Tibial nerve (tissue), 4 donors: ENCODE data around the gene GRIN3B. TPM values are rescaled to one million over a fixed set of nuclear protein-coding genes. Genes with fewer than 3 reads are reported as not detected.

Experiments used
- DNase-seq, 2 donors: peaks; one replicate each; pipeline ENCODE4 v3.0.0-alpha.2; 2019; ENCODE audit warnings: low spot score in 2 of 2
- H3K27ac ChIP-seq, 4 donors: fragments of 200-600 bp; sonication (generic) in 3 of 4; one replicate each; pipeline ENCODE4 v1.5.1; 2017 to 2019; ENCODE audit warnings: mild to moderate bottlenecking in 1 of 4
- H3K27me3 ChIP-seq, 2 donors: fragments of 200-600 bp; sonication (generic) in 1 of 2; one replicate each; pipeline versions ENCODE4 v1.5.1 to v1.6.0; 2017 to 2019
- H3K36me3 ChIP-seq, 3 donors: fragments of 200-600 bp; sonication (generic); one replicate each; pipeline ENCODE4 v1.5.1; 2018 to 2019
- H3K4me1 ChIP-seq, 4 donors: fragments of 200-600 bp; sonication (generic) in 3 of 4; one replicate each; pipeline ENCODE4 v1.5.1; 2017 to 2019
- H3K4me3 ChIP-seq, 4 donors: fragments of 200-600 bp; sonication (generic) in 3 of 4; one replicate each; pipeline ENCODE4 v1.5.1; 2017 to 2019; ENCODE audit warnings: mild to moderate bottlenecking in 1 of 4, moderate library complexity in 1 of 4
- H3K9me3 ChIP-seq, 4 donors: fragments of 200-600 bp; sonication (generic) in 3 of 4; one replicate each; pipeline ENCODE4 v1.5.1; 2017 to 2019
- CTCF ChIP-seq, 5 experiments: fragments of 200-600 bp in 3 of 5; fragments of 450-650 bp in 2 of 5; sonication (generic) in 3 of 5; IDR thresholded peaks; one replicate each; pipeline ENCODE4 v1.5.1; 2016 to 2019; ENCODE audit warnings: antibody characterized with exemption in 5 of 5, mild to moderate bottlenecking in 3 of 5, moderate library complexity in 2 of 5
- EP300 ChIP-seq, 2 donors: sonication (generic); formaldehyde crosslinking; IDR thresholded peaks; one replicate each; pipeline ENCODE4 v1.6.1; 2017; ENCODE audit warnings: antibody characterized with exemption in 2 of 2, mild to moderate bottlenecking in 1 of 2
- POLR2A ChIP-seq, 2 donors: fragments of 450-650 bp; IDR thresholded peaks; one replicate each; pipeline ENCODE4 v1.6.1; 2017; ENCODE audit warnings: antibody characterized with exemption in 2 of 2, mild to moderate bottlenecking in 2 of 2, moderate library complexity in 2 of 2
- WGBS, 2 donors: methylation state at CpG; one replicate each; pipeline ENCODE4 v1.1.5; 2018; 5-methylcytosine and 5-hydroxymethylcytosine counted together
- total RNA-seq, 4 donors: library from RNA; depleted of rRNA; stranded (reverse); fragments of >200 nt; gene quantifications; one replicate each; pipeline ENCODE4 v1.1.0, GENCODE V29; 2016

The GRIN3B gene
- total RNA-seq, 4 donors from 2014 or later = 2.4 TPM; not detected in 3

GRCh38 chr19:1050989-1051788 lies 51.0 kb downstream of the GRIN3B start:
- H3K27me3 ChIP-seq = no peaks in the 10 kb centered on the region
- no peak for DNase-seq
- H3K27ac ChIP-seq = no peak overlapping the region
- no peak overlapping the region for H3K4me3 ChIP-seq
- H3K36me3 ChIP-seq = peaks cover 0 to 19% (median 0%) of the 10 kb centered on the region in 3 donors
- H3K4me1 ChIP-seq = no peaks in the 10 kb centered on the region
- TF ChIP-seq POLR2A (IDR thresholded peaks at IDR 0.05) (no peak), EP300 (IDR thresholded peaks at IDR 0.05) (no peak), CTCF (IDR thresholded peaks at IDR 0.05) (no peak)
- H3K9me3 ChIP-seq = peaks cover 0 to 17% (median 2%) of the 10 kb centered on the region in 4 donors
- WGBS, 2 donors = 80 to 83% methylated on average over 24 to 31 of the region's 31 CpGs

GRCh38 chr19:1051791-1052190 lies 51.6 kb downstream of the GRIN3B start:
- H3K27ac ChIP-seq = no peak overlapping the region
- no peaks in the 10 kb centered on the region for H3K27me3 ChIP-seq
- 89 to 96% methylated on average over 8 to 17 of the region's 17 CpGs for WGBS, 2 donors
- no peak overlapping the region for H3K4me3 ChIP-seq
- peaks cover 0 to 23% (median 5%) of the 10 kb centered on the region in 4 donors for H3K9me3 ChIP-seq
- no peak for DNase-seq
- peaks cover 0 to 25% (median 0%) of the 10 kb centered on the region in 3 donors for H3K36me3 ChIP-seq
- TF ChIP-seq EP300 (IDR thresholded peaks at IDR 0.05) (no peak), POLR2A (IDR thresholded peaks at IDR 0.05) (no peak), CTCF (IDR thresholded peaks at IDR 0.05) (no peak)
- no peaks in the 10 kb centered on the region for H3K4me1 ChIP-seq

GRCh38 chr19:1052349-1052975 lies 52.2 kb downstream of the GRIN3B start:
- WGBS, 2 donors = 63 to 75% methylated on average over 2 of the region's 5 CpGs
- H3K9me3 ChIP-seq = peaks cover 0 to 30% (median 7%) of the 10 kb centered on the region in 4 donors
- H3K36me3 ChIP-seq = peaks cover 0 to 32% (median 0%) of the 10 kb centered on the region in 3 donors
- no peaks in the 10 kb centered on the region for H3K4me1 ChIP-seq
- no peak overlapping the region for H3K27ac ChIP-seq
- H3K27me3 ChIP-seq = no peaks in the 10 kb centered on the region
- no peak for DNase-seq
- TF ChIP-seq CTCF (IDR thresholded peaks at IDR 0.05) (no peak), EP300 (IDR thresholded peaks at IDR 0.05) (no peak), POLR2A (IDR thresholded peaks at IDR 0.05) (no peak)
- H3K4me3 ChIP-seq = no peak overlapping the region

GRCh38 chr19:1053176-1054101 lies 53.2 kb downstream of the GRIN3B start:
- Histone ChIP-seq H3K4me1 (no peaks in the 10 kb centered on the region), H3K9me3 (peaks cover 0 to 40% (median 14%) of the 10 kb centered on the region in 4 donors), H3K4me3 (no peak overlapping the region), H3K27ac (no peak overlapping the region), H3K36me3 (peaks cover 0 to 41% (median 0%) of the 10 kb centered on the region in 3 donors), H3K27me3 (no peaks in the 10 kb centered on the region)
- DNase-seq = no peak
- WGBS, 2 donors = 84 to 89% methylated on average over 30 of the region's 31 CpGs
- no peak for TF ChIP-seq CTCF (IDR thresholded peaks at IDR 0.05)
- TF ChIP-seq EP300 (IDR thresholded peaks at IDR 0.05) = no peak
- TF ChIP-seq POLR2A (IDR thresholded peaks at IDR 0.05) = no peak
